CD4-positive, alpha-beta memory T cell (primary cell): ENCODE data around the gene PTPRM. TPM values are rescaled to one million over a fixed set of nuclear protein-coding genes. Genes with fewer than 3 reads are reported as not detected.
A peak's percentile ranks its signal among the peaks of the same experiment; 100 is the strongest.
"Not testable (repeated sequence)": the region's sequence is repeated elsewhere in the genome, so short reads cannot be mapped to it uniquely, and the experiment has no call there.

Source experiments
- CTCF ChIA-PET: fragments of 350-600 bp; sonication (Branson Sonifier 250); formaldehyde crosslinking; loops from one replicate; lab custom pipeline; 2021; ENCODE audit warnings: inconsistent platforms; ENCODE audit not compliant: partially characterized antibody; lab: Charles Lee
- POLR2A ChIA-PET: fragments of 350-600 bp; sonication (Branson Sonifier 250); formaldehyde crosslinking; loops from one replicate; lab custom pipeline; 2021; ENCODE audit not compliant: partially characterized antibody; lab: Charles Lee
- DNase-seq, 5 donors: peaks; one replicate each; pipeline versions ENCODE4 v3.0.0 to v3.0.0-alpha.2; 2020 to 2022; ENCODE audit warnings: mixed read lengths in 1 of 5
- H3K27ac ChIP-seq: one replicate; pipeline ENCODE4 v1.7.0; 2013; ENCODE audit warnings: low read depth, low read length
- H3K27me3 ChIP-seq: 2 replicates; pipeline ENCODE4 v1.7.0; 2013; ENCODE audit warnings: mild to moderate bottlenecking, low read length, moderate library complexity; ENCODE audit not compliant: insufficient read depth
- H3K36me3 ChIP-seq: 2 replicates; pipeline ENCODE4 v1.7.0; 2013; ENCODE audit warnings: mild to moderate bottlenecking, low read length, moderate library complexity; ENCODE audit not compliant: insufficient read depth
- H3K4me1 ChIP-seq: 2 replicates; pipeline ENCODE4 v1.7.0; 2013; ENCODE audit warnings: mild to moderate bottlenecking, low read length, moderate library complexity; ENCODE audit not compliant: insufficient read depth
- H3K4me3 ChIP-seq, 2 donors: one replicate each; pipeline ENCODE4 v1.7.0; 2013; ENCODE audit warnings: low read length in 2 of 2, mild to moderate bottlenecking in 1 of 2
- H3K9me3 ChIP-seq, 2 donors: one replicate each; pipeline ENCODE4 v1.7.0; 2013; ENCODE audit warnings: low read length in 2 of 2, control low read depth in 1 of 2; ENCODE audit not compliant: control insufficient read depth in 1 of 2
- H3K27ac Mint-ChIP-seq, 7 donors: one replicate each; pipeline ENCODE4 v1.8.0; 2020 to 2021; ENCODE audit warnings: mixed read lengths in 7 of 7, mild to moderate bottlenecking in 6 of 7, inconsistent platforms in 3 of 7, moderate library complexity in 3 of 7
- H3K27me3 Mint-ChIP-seq, 2 donors: one replicate each; pipeline ENCODE4 v1.8.0; 2020 to 2021; ENCODE audit warnings: mixed read lengths in 2 of 2
- H3K36me3 Mint-ChIP-seq, 2 donors: one replicate each; pipeline ENCODE4 v1.8.0; 2020 to 2021; ENCODE audit warnings: mixed read lengths in 2 of 2, inconsistent platforms in 1 of 2, mild to moderate bottlenecking in 1 of 2
- H3K4me1 Mint-ChIP-seq, 4 donors: one replicate each; pipeline ENCODE4 v1.8.0; 2020 to 2021; ENCODE audit warnings: mixed read lengths in 4 of 4, mild to moderate bottlenecking in 1 of 4
- H3K4me3 Mint-ChIP-seq, 8 donors: one replicate each; pipeline ENCODE4 v1.8.0; 2020 to 2021; ENCODE audit warnings: mixed read lengths in 8 of 8, mild to moderate bottlenecking in 7 of 8, moderate library complexity in 6 of 8, inconsistent platforms in 3 of 8
- H3K9me3 Mint-ChIP-seq, 8 donors: one replicate each; pipeline ENCODE4 v1.8.0; 2020 to 2021; ENCODE audit warnings: mixed read lengths in 8 of 8, mild to moderate bottlenecking in 5 of 8, inconsistent platforms in 3 of 8, moderate library complexity in 1 of 8
- intact Hi-C: fragments of 100-400 bp; cut with micrococcal nuclease; formaldehyde crosslinking; loops from one replicate; pipeline ENCODE4 v1.15.1; 2023
- polyA plus RNA-seq, 2 donors: library from polyadenylated mRNA; unstranded; fragments of 300-500 nt; fragmentation: Illumina TruSeq; gene quantifications; one replicate each; pipeline ENCODE4 v1.2.3, GENCODE V29; 2021
- total RNA-seq, 2 experiments: library from RNA; stranded (reverse); gene quantifications; one replicate each; pipeline ENCODE4 v1.2.3, GENCODE V29; 2021

PTPRM gene
- total and polyA plus RNA-seq, 4 experiments from 2014 or later = 6.7 to 20.1 (median 12.9) TPM

GRCh38 chr18:8052237-8052701 is 485.2 kb downstream of the PTPRM start:
- no peaks in the 10 kb centered on the region for H3K9me3 ChIP-seq
- ChIA-PET POLR2A (no interaction called here), CTCF (no interaction called here)
- H3K36me3 ChIP-seq = no peaks in the 10 kb centered on the region
- H3K27me3 ChIP-seq = no peaks in the 10 kb centered on the region
- peak overlapping the region in 6 of 7 donors; percentile 10 to 95 (median 80) for H3K27ac Mint-ChIP-seq
- no peak overlapping the region for H3K4me3 ChIP-seq
- H3K4me1 ChIP-seq = no peaks in the 10 kb centered on the region
- peak overlapping the region in 2 of 8 donors; percentile 9 for H3K4me3 Mint-ChIP-seq
- H3K27ac ChIP-seq = no peak overlapping the region
- DNase-seq = peak; percentile 38 to 69 (median 48)
- peaks cover 13 to 30% (median 26%) of the 10 kb centered on the region in 4 donors for H3K4me1 Mint-ChIP-seq
- intact Hi-C loops = loop anchor here (10.0 kb wide), 1 partner anchor 97 kb away; no protein-coding TSS in a partner anchor
- H3K27me3 Mint-ChIP-seq = no peaks in the 10 kb centered on the region
- H3K36me3 Mint-ChIP-seq = no peaks in the 10 kb centered on the region
- H3K9me3 Mint-ChIP-seq = peaks cover 0 to 3% (median 0%) of the 10 kb centered on the region in 8 donors

- H3K4me3 Mint-ChIP-seq = no peak overlapping the region
Measured at GRCh38 chr18:8056723-8057122, 489.6 kb downstream of the PTPRM start.

GRCh38 chr18:8063152-8063551 is 496.0 kb downstream of the PTPRM start:
- POLR2A ChIA-PET, H3K36me3 Mint-ChIP-seq, H3K9me3 ChIP-seq, H3K27ac ChIP-seq, H3K4me1 ChIP-seq, H3K27me3 ChIP-seq, intact Hi-C loops, H3K9me3 Mint-ChIP-seq, H3K36me3 ChIP-seq, H3K27me3 Mint-ChIP-seq, CTCF ChIA-PET, DNase-seq, H3K4me3 ChIP-seq, H3K4me1 Mint-ChIP-seq: not testable (repeated sequence)
- Mint-ChIP-seq H3K4me3 (peak overlapping the region in 5 of 8 donors; percentile 20 to 73 (median 52)), H3K27ac (peak overlapping the region in 4 of 7 donors; percentile 35 to 50 (median 45))

More at GRCh38 chr18:8056723-8057122, 489.6 kb downstream of the PTPRM start:
- H3K9me3 ChIP-seq = no peaks in the 10 kb centered on the region
- POLR2A ChIA-PET = no interaction called here
- H3K4me3 ChIP-seq = no peak overlapping the region
- intact Hi-C loops = loop anchor here (10.0 kb wide), 1 partner anchor 102 kb away; no protein-coding TSS in a partner anchor
- no peaks in the 10 kb centered on the region for H3K36me3 ChIP-seq
- Mint-ChIP-seq H3K27me3 (no peaks in the 10 kb centered on the region), H3K27ac (no peak overlapping the region), H3K9me3 (peaks cover 0 to 2% (median 0%) of the 10 kb centered on the region in 8 donors), H3K4me1 (peaks cover 6 to 13% (median 11%) of the 10 kb centered on the region in 4 donors), H3K36me3 (no peaks in the 10 kb centered on the region)
- H3K27me3 ChIP-seq = no peaks in the 10 kb centered on the region
- DNase-seq = no peak
- H3K27ac ChIP-seq = no peak overlapping the region
- no peaks in the 10 kb centered on the region for H3K4me1 ChIP-seq
- CTCF ChIA-PET = no interaction called here

- intact Hi-C loops = no loop called here
- Histone ChIP-seq H3K9me3 (no peaks in the 10 kb centered on the region), H3K27ac (no peak overlapping the region), H3K27me3 (no peaks in the 10 kb centered on the region), H3K4me1 (no peaks in the 10 kb centered on the region), H3K36me3 (no peaks in the 10 kb centered on the region), H3K4me3 (no peak overlapping the region)
- Mint-ChIP-seq H3K36me3 (no peaks in the 10 kb centered on the region), H3K27me3 (peaks cover 0 to 1% of the 10 kb centered on the region in 2 donors), H3K4me3 (no peak overlapping the region), H3K9me3 (peaks cover 0 to 4% (median 0%) of the 10 kb centered on the region in 8 donors), H3K4me1 (no peaks in the 10 kb centered on the region), H3K27ac (peak overlapping the region in 1 of 7 donors; percentile 48)
- ChIA-PET POLR2A (no interaction called here), CTCF (no interaction called here)
- no peak for DNase-seq
Measured at GRCh38 chr18:8063733-8064132, 496.6 kb downstream of the PTPRM start.

GRCh38 chr18:8065284-8065683 is 498.2 kb downstream of the PTPRM start:
- Mint-ChIP-seq H3K27ac (no peak overlapping the region), H3K4me3 (no peak overlapping the region), H3K27me3 (peaks cover 0 to 1% of the 10 kb centered on the region in 2 donors), H3K36me3 (peaks cover 0 to 2% of the 10 kb centered on the region in 2 donors), H3K9me3 (peaks cover 0 to 4% (median 0%) of the 10 kb centered on the region in 8 donors), H3K4me1 (peaks cover 0 to 1% (median 0%) of the 10 kb centered on the region in 4 donors)
- no peak overlapping the region for H3K4me3 ChIP-seq
- CTCF ChIA-PET = no interaction called here
- H3K27ac ChIP-seq = no peak overlapping the region
- no peak for DNase-seq
- intact Hi-C loops = no loop called here
- POLR2A ChIA-PET = interaction anchor here (0.8 kb wide), 1 partner anchor 45 kb away, joined by 3 read pairs; no protein-coding TSS in a partner anchor
- H3K4me1 ChIP-seq = no peaks in the 10 kb centered on the region
- H3K36me3 ChIP-seq = no peaks in the 10 kb centered on the region
- no peaks in the 10 kb centered on the region for H3K27me3 ChIP-seq
- H3K9me3 ChIP-seq = no peaks in the 10 kb centered on the region

GRCh38 chr18:8065773-8066172 is 498.7 kb downstream of the PTPRM start:
- no peak for DNase-seq
- Histone ChIP-seq H3K4me1 (no peaks in the 10 kb centered on the region), H3K27me3 (no peaks in the 10 kb centered on the region), H3K27ac (no peak overlapping the region), H3K9me3 (no peaks in the 10 kb centered on the region), H3K4me3 (no peak overlapping the region), H3K36me3 (no peaks in the 10 kb centered on the region)
- no peak overlapping the region for H3K27ac Mint-ChIP-seq
- H3K27me3 Mint-ChIP-seq = peaks cover 0 to 1% of the 10 kb centered on the region in 2 donors
- POLR2A ChIA-PET = no interaction called here
- CTCF ChIA-PET = no interaction called here
- intact Hi-C loops = no loop called here
- H3K4me1 Mint-ChIP-seq = peaks cover 0 to 1% (median 0%) of the 10 kb centered on the region in 4 donors
- peaks cover 0 to 2% of the 10 kb centered on the region in 2 donors for H3K36me3 Mint-ChIP-seq
- peaks cover 0 to 4% (median 0%) of the 10 kb centered on the region in 8 donors for H3K9me3 Mint-ChIP-seq
- H3K4me3 Mint-ChIP-seq = no peak overlapping the region

GRCh38 chr18:8069708-8070107 is 502.6 kb downstream of the PTPRM start:
- no peak for DNase-seq
- Mint-ChIP-seq H3K9me3 (peaks cover 0 to 3% (median 0%) of the 10 kb centered on the region in 8 donors), H3K4me1 (peaks cover 0 to 1% (median 0%) of the 10 kb centered on the region in 4 donors), H3K36me3 (peaks cover 0 to 2% of the 10 kb centered on the region in 2 donors), H3K27ac (no peak overlapping the region), H3K4me3 (no peak overlapping the region), H3K27me3 (peaks cover 0 to 1% of the 10 kb centered on the region in 2 donors)
- Histone ChIP-seq H3K4me1 (no peaks in the 10 kb centered on the region), H3K27ac (no peak overlapping the region), H3K27me3 (no peaks in the 10 kb centered on the region), H3K9me3 (no peaks in the 10 kb centered on the region), H3K36me3 (no peaks in the 10 kb centered on the region), H3K4me3 (no peak overlapping the region)
- ChIA-PET POLR2A (no interaction called here), CTCF (no interaction called here)
- intact Hi-C loops = no loop called here
